GM21717 (cell line): ENCODE measurements around the gene IFT80.
"Not testable (repeated sequence)": the region's sequence is repeated elsewhere in the genome, so short reads cannot be mapped to it uniquely, and the experiment has no call there.

Experiments used
- ATAC-seq: cut with Tn5 transposase; IDR thresholded peaks from one replicate; pipeline ENCODE4 v1.9.1; 2021; ENCODE audit warnings: mild to moderate bottlenecking, moderate library complexity; ENCODE audit not compliant: unreplicated experiment

IFT80 gene

GRCh38 chr3:160280836-160281235 lies 118.2 kb downstream of the IFT80 start:
- no peak for ATAC-seq

GRCh38 chr3:160279657-160280056 lies 119.4 kb downstream of the IFT80 start:
- ATAC-seq: no peak

- no peak for ATAC-seq
Observed at GRCh38 chr3:160278210-160278609, 120.8 kb downstream of the IFT80 start.

- ATAC-seq: no peak
Observed at GRCh38 chr3:160265088-160265487, 133.9 kb downstream of the IFT80 start.

- ATAC-seq: no peak
Observed at GRCh38 chr3:160260587-160261270, 138.3 kb downstream of the IFT80 start.

GRCh38 chr3:160259589-160259988 lies 139.4 kb downstream of the IFT80 start:
- no peak for ATAC-seq

- ATAC-seq: no peak
Observed at GRCh38 chr3:160257606-160258005, 141.4 kb downstream of the IFT80 start.

- ATAC-seq: no peak
Observed at GRCh38 chr3:160253298-160253697, 145.7 kb downstream of the IFT80 start.

GRCh38 chr3:160247766-160248165 lies 151.3 kb downstream of the IFT80 start:
- no peak for ATAC-seq

- ATAC-seq: no peak
Observed at GRCh38 chr3:160245261-160245800, 153.7 kb downstream of the IFT80 start.

GRCh38 chr3:160240719-160241118 lies 158.3 kb downstream of the IFT80 start:
- not testable (repeated sequence) for ATAC-seq

GRCh38 chr3:160232014-160232413 lies 167.0 kb downstream of the IFT80 start:
- ATAC-seq: no peak

GRCh38 chr3:160227419-160227818 lies 171.6 kb downstream of the IFT80 start:
- ATAC-seq: no peak

GRCh38 chr3:160226026-160226907 lies 172.8 kb downstream of the IFT80 start:
- ATAC-seq: peak; percentile 14

GRCh38 chr3:160225176-160226025 lies 173.6 kb downstream of the IFT80 start, which contains the start of gene C3orf80:
TSS of gene C3orf80 (plus strand) at chr3:160225422. CDS start at chr3:160225636, 214 bp downstream.
- ATAC-seq: peak; percentile 86

- ATAC-seq: no peak
Observed at GRCh38 chr3:160224811-160225175, 174.2 kb downstream of the IFT80 start.

- ATAC-seq: no peak
Observed at GRCh38 chr3:160224256-160224655, 174.8 kb downstream of the IFT80 start.

- ATAC-seq: no peak
Observed at GRCh38 chr3:160221019-160221418, 178.0 kb downstream of the IFT80 start.

- ATAC-seq: no peak
Observed at GRCh38 chr3:160220038-160220437, 179.0 kb downstream of the IFT80 start.

- no peak for ATAC-seq
Observed at GRCh38 chr3:160218136-160218535, 180.9 kb downstream of the IFT80 start.

- ATAC-seq: no peak
Observed at GRCh38 chr3:160217675-160218074, 181.3 kb downstream of the IFT80 start.
